Ovary (tissue), 9 donors: Measurements from ENCODE around the gene TOB1. TPM values are rescaled to one million over a fixed set of nuclear protein-coding genes. Genes with fewer than 3 reads are reported as not detected.

Experiments
- DNase-seq, 5 donors: peaks; one replicate each; pipeline ENCODE4 v3.0.0-alpha.2; 2019 to 2020
- H3K27ac ChIP-seq, 2 donors: fragments of 200-600 bp; one replicate each; pipeline versions ENCODE4 v1.5.1 to v1.8.0; 2019 to 2022
- H3K27me3 ChIP-seq: fragments of 200-600 bp; one replicate; pipeline ENCODE4 v1.8.0; 2022
- H3K36me3 ChIP-seq: fragments of 200-600 bp; sonication (generic); one replicate; pipeline ENCODE4 v1.5.1; 2019
- H3K4me1 ChIP-seq: one replicate; pipeline ENCODE4 v1.8.1; 2013; ENCODE audit warnings: mild to moderate bottlenecking, moderate library complexity; ENCODE audit not compliant: insufficient read depth
- H3K4me3 ChIP-seq: fragments of 200-600 bp; sonication (generic); one replicate; pipeline ENCODE4 v1.5.1; 2017
- H3K9me3 ChIP-seq, 2 donors: fragments of 200-600 bp in 1 of 2; sonication (generic) in 1 of 2; one replicate each; pipeline versions ENCODE4 v1.5.1 to v1.8.1; 2013 to 2019; ENCODE audit warnings: mild to moderate bottlenecking in 1 of 2, moderate library complexity in 1 of 2
- CTCF ChIP-seq, 3 donors: fragments of 450-650 bp in 2 of 3; fragments of 200-600 bp in 1 of 3; IDR thresholded peaks; one replicate each; pipeline versions ENCODE4 v1.5.1 to v1.8.0; 2016 to 2022; ENCODE audit warnings: antibody characterized with exemption in 3 of 3, mild to moderate bottlenecking in 1 of 3
- EP300 ChIP-seq: sonication (generic); formaldehyde crosslinking; IDR thresholded peaks from one replicate; pipeline ENCODE4 v1.6.1; 2017; ENCODE audit warnings: antibody characterized with exemption
- POLR2A ChIP-seq: fragments of 450-650 bp; IDR thresholded peaks from one replicate; pipeline ENCODE4 v1.6.1; 2017; ENCODE audit warnings: antibody characterized with exemption, mild to moderate bottlenecking, moderate library complexity
- WGBS, 3 donors: extraction: QIAGEN DNeasy Blood & Tissue Kit in 1 of 3; methylation state at CpG; one replicate each; pipeline versions ENCODE4 v1.1.5 to v1.1.7; 2013 to 2017; 5-methylcytosine and 5-hydroxymethylcytosine counted together
- intact Hi-C, 4 donors: fragments of 100-400 bp; cut with DNase I; formaldehyde crosslinking; loops; one replicate each; pipeline versions ENCODE4 v1.11.0 to v1.15.1; 2022 to 2023
- polyA plus RNA-seq, 2 donors: library from polyadenylated mRNA; stranded (reverse); fragments of 200-250 nt in 1 of 2; fragments of 350-450 nt in 1 of 2; fragmentation: Illumina TruSeq in 1 of 2; extraction: RNeasy Lipid Tissue Mini Kit (QIAGEN cat#74804) in 1 of 2; gene quantifications; one replicate each; pipeline ENCODE4 v1.2.3, GENCODE V29; 2013 to 2014
- total RNA-seq, 7 donors: library from RNA; depleted of rRNA in 2 of 7; stranded (reverse); fragments of >200 nt in 2 of 7; fragmentation: NEBNext Ultra II Directional in 3 of 7; extraction: Animal tissue kit (Norgen Biotek cat#: 25700) in 3 of 7; gene quantifications; one replicate each; pipeline versions ENCODE4 v1.1.0 to v1.2.4, GENCODE V29; 2016 to 2023
- donor health status: DM: no; HTN: no; CAD: no; lungs with moderate emphysema.
- donor health status: DM: no; HTN: no; CAD: no.
- donor health status: Bipolar disorder and iron deficiency.
- donor health status: DM: yes; HTN: yes; CAD: no.
- donor health status: DM: no; HTN: no; CAD: no.
- donor health status: DM: yes; HTN: yes; CAD: no.

The TOB1 gene
- total and polyA plus RNA-seq, 9 donors = 19.6 to 150 (median 72.1) TPM

GRCh38 chr17:50858486-50859225, 7.5 kb downstream of the TOB1 start:
- intact Hi-C loops = no loop called here
- Histone ChIP-seq H3K36me3 (no peaks in the 10 kb centered on the region), H3K9me3 (no peaks in the 10 kb centered on the region), H3K27ac (no peak overlapping the region), H3K4me3 (no peak overlapping the region), H3K27me3 (no peaks in the 10 kb centered on the region), H3K4me1 (peaks cover 2% of the 10 kb centered on the region)
- no peak for TF ChIP-seq POLR2A
- TF ChIP-seq EP300 = no peak
- no peak for TF ChIP-seq CTCF (IDR thresholded peaks at IDR 0.05)
- 95 to 97% (median 96%) methylated on average over 12 of the region's 12 CpGs for WGBS, 3 donors
- DNase-seq = no peak

DNA sequence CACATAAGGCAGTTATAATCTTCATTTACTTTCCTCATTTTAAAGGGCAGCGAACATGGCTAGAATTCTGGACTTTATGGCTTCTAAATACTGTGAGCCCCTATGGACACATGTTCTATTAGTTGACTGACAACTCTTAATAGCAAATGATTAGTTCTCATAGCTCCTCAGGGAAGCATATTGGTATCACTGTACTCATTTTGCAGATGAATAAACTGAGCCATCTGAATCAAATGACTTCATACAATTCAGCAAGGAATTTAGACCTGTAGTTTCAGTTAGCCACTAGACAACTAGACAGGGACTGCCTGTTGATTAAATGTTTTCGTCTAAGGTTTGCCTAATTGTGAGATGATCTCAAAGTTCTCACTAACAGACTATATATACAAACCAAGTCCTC, 9.7 kb downstream of the TOB1 start:
- intact Hi-C loops = no loop called here
- WGBS, 3 donors = 94 to 99% (median 96%) methylated on average over 2 of the region's 2 CpGs

DNA sequence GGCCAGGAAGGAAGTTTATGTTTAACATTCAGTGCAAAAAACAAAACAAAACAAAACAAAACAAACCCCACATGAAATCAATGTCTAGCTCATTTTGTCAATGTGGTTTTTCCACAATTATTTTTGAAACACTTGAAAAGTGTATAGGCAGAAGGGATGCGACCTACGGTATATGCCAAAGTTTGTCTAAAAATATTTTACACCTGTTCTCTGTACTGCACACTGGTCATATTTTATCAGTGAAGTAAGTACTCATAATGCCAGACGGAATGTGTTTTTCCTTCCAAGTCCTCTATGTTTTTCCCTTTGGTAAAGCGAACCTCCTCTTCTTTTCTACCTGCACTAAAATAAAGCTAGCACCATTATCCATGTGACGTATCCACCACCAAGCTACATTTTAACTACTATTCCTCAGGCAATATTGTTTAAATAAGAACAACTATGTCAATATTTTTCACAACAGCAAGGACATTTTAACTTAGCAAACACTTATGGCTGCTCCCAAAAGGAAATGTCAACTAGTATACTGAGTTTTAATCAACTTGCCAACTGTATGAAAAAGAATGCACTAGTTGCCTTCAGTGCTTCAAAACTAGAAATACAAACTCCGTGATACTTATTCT, 10.3 kb downstream of the TOB1 start:
- intact Hi-C loops = no loop called here
- no peaks in the 10 kb centered on the region for H3K9me3 ChIP-seq

More for the DNA sequence above, 9.7 kb downstream of the TOB1 start:
- Histone ChIP-seq H3K4me1 (no peaks in the 10 kb centered on the region), H3K4me3 (no peak overlapping the region), H3K36me3 (no peaks in the 10 kb centered on the region), H3K9me3 (no peaks in the 10 kb centered on the region), H3K27me3 (no peaks in the 10 kb centered on the region), H3K27ac (no peak overlapping the region)
- no peak for TF ChIP-seq POLR2A
- TF ChIP-seq EP300 = no peak
- TF ChIP-seq CTCF (IDR thresholded peaks at IDR 0.05) = no peak
- no peak for DNase-seq

GRCh38 chr17:50853781-50854180, 12.4 kb downstream of the TOB1 start:
- intact Hi-C loops = loop anchor here in 3 of 4 donors (2.0 to 5.0 kb wide), 2 partner anchors 103 to 104 kb away; no protein-coding TSS in a partner anchor
- Histone ChIP-seq H3K4me3 (no peak overlapping the region), H3K36me3 (no peaks in the 10 kb centered on the region), H3K4me1 (no peaks in the 10 kb centered on the region), H3K27ac (no peak overlapping the region), H3K9me3 (no peaks in the 10 kb centered on the region), H3K27me3 (no peaks in the 10 kb centered on the region)
- DNase-seq = no peak
- TF ChIP-seq POLR2A (no peak), CTCF (IDR thresholded peaks at IDR 0.05) (no peak)
- WGBS, 3 donors = 90 to 92% (median 90%) methylated on average over 6 of the region's 6 CpGs

More for the DNA sequence above, 10.3 kb downstream of the TOB1 start:
- WGBS, 3 donors = 45 to 67% (median 64%) methylated on average over 6 of the region's 6 CpGs
- H3K36me3 ChIP-seq = no peaks in the 10 kb centered on the region
- no peak overlapping the region for H3K27ac ChIP-seq
- no peaks in the 10 kb centered on the region for H3K27me3 ChIP-seq
- TF ChIP-seq POLR2A (no peak), EP300 (no peak), CTCF (IDR thresholded peaks at IDR 0.05) (no peak)
- no peaks in the 10 kb centered on the region for H3K4me1 ChIP-seq
- no peak for DNase-seq
- no peak overlapping the region for H3K4me3 ChIP-seq
